GM12872 (cell line): Measurements from ENCODE around the gene SNRNP40.

Experiments used
- TF ChIP-seq, protein P1 (sequence below): IDR thresholded peaks from 3 replicates; pipeline ENCODE4 v1.5.1; 2011; ENCODE audit warnings: low read depth, mild to moderate bottlenecking, low read length, moderate library complexity; ENCODE audit not compliant: insufficient read depth

SNRNP40 gene

DNA sequence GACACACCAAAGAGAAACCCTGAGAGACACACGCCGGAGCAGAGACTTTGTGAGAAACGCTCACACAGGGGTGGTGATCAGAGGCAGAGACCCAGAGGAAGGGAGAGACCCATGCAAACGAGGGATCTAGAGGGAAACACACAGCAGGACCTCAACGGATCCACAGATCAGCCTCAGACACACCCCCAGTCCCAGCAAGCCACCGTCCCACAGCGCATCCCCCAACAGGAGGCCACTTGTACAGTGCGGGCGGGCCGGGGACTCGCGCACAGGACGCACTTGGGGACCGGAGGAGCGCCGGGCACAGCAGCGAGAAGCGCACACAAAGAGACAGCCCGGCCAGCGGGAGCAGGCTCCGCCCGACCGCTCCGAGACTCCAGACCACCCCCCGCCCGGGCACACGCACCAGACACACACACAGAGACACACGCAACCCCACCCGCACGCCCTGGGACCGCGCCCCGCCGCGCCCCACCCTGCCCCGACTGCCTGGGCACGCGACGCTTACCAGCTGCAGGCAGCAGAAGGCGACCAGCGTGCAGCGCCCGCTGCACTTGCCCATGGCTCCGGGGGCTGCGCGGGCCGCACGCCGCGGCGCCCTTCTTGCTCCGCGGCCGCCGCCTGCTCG lies 57.5 kb downstream of the SNRNP40 start:
- TF ChIP-seq, protein P1, sequence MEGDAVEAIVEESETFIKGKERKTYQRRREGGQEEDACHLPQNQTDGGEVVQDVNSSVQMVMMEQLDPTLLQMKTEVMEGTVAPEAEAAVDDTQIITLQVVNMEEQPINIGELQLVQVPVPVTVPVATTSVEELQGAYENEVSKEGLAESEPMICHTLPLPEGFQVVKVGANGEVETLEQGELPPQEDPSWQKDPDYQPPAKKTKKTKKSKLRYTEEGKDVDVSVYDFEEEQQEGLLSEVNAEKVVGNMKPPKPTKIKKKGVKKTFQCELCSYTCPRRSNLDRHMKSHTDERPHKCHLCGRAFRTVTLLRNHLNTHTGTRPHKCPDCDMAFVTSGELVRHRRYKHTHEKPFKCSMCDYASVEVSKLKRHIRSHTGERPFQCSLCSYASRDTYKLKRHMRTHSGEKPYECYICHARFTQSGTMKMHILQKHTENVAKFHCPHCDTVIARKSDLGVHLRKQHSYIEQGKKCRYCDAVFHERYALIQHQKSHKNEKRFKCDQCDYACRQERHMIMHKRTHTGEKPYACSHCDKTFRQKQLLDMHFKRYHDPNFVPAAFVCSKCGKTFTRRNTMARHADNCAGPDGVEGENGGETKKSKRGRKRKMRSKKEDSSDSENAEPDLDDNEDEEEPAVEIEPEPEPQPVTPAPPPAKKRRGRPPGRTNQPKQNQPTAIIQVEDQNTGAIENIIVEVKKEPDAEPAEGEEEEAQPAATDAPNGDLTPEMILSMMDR = no peak

DNA sequence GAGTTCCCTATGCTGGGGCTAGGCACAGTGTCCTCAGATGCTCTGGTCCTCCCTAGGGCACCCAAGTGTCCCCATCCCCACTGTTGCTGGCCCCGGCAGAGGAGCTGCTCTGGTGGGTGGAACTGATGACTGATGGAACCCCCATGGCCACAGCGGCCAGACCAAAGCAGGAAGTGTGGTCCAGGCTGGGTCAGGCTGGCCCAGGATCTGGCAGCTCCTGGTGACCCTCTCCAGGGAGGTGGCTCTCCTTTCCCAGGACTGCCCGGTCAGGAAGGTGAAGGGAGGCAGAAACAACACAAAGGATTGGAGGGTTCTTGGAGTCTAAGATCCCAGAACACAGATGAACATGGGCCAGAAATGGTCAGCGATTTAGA lies 58.0 kb downstream of the SNRNP40 start:
- TF ChIP-seq, protein P1 = no peak

DNA sequence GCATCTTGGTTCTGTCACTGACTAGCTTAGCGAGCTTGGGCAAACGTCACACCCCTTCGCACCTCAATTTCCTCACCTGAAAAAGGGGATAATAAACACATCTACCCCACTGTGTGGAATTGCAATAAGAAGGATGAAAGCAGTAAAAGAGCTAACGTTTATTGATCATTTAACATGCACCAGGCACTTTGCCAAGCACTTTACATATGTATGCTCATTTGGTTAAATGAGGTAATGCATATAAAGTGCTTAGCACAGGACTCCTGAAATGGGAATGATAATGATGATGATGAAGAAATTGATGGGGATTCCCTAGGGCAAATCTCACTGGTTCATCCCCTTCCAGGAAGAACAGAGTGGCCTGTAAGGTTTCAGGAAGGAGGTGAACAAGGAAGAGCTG lies 61.7 kb downstream of the SNRNP40 start:
- TF ChIP-seq, protein P1 = no peak

DNA sequence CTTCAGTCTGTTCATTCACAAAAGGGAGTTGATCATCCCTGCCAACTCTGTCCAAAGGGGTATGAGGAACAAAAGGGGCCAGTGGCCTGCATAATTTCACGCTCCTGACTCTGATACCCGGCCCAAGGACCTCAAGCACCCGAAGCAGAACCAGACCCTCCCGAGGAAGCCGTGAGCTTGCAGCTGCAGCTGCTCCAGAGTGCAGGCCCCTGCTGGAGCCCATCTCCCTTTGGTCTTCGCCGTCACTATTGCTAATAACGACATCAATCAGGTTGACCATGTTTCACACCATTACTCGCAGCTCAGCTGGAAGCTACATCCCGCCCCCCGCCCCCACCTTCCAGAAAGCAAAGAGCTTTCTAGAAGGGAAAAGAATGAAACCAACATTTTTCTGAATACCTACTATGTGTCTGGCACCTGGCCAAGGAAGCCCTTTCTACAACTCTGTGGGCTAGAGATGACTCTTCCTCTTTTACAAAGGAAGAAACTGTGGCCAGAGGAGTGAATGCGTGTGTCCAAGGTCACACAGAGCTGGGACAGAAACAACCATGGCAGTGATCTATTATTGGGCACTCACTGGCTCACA lies 62.4 kb downstream of the SNRNP40 start:
- TF ChIP-seq, protein P1 = no peak

DNA sequence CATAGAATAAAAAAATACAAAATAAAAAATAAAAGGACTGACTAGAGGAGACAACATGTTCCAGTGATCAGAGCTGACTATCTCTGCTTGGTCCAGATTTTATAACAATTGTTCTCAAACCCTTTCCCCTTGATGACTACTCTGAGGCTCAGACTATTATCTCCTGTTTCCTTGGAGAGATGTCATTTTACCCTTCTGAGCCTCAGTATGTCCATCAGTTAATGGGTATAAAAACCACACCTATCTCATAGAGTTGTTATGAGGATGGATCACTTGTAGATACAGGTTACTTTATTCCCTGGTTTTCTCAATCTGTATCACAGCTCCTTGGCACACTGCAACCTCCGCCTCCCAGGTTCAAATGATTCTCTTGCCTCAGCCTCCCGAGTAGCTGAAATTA lies 63.9 kb downstream of the SNRNP40 start:
- TF ChIP-seq, protein P1 = no peak

DNA sequence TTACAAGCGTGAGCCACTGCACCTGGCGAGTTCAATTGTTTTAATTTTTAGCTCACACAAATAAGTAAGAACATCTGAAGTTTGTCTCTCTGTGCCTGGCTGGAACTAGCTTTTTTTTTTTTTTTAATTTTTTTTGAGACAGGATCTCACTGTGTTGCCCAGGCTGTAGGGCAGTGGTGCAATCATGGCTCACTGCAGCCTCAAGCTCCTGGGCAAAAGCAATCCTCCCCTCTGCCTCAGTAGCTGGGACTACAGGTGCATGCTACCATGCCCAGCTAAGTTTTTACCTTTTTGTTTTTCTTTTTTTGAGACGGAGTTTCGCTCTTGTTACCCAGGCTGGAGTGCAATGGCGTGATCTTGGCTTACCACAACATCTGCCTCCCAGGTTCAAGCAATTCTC lies 64.8 kb downstream of the SNRNP40 start:
- TF ChIP-seq, protein P1 = no peak

DNA sequence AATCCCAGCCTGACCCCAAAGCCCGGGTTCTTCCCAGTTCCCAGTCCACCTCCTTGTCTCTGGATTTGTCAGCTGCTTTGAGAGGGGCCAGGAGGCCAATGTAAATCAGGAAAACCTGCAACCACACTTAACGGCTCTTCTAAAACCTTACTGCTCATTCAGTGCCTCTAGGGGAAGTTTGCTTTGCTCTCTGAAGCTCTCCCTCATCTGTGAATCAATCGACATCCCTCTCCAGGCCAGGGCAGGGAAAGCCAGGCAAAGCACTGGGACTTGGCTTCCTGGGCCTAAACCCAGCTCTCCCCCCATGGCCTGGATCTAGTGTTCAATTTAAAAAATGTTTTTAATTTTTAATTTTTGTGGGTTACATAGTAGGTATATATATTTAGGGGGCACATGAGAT lies 66.2 kb downstream of the SNRNP40 start:
- TF ChIP-seq, protein P1 = no peak
